Measurements from ENCODE around the gene TBC1D8B. TPM values are rescaled to one million over a fixed set of nuclear protein-coding genes. Genes with fewer than 3 reads are reported as not detected.

TBC1D8B gene
- total RNA-seq (2022; extraction: Qiagen RNA extraction): 0.99 to 1.8 TPM (median 1.5 TPM) in 5 replicates

DNA sequence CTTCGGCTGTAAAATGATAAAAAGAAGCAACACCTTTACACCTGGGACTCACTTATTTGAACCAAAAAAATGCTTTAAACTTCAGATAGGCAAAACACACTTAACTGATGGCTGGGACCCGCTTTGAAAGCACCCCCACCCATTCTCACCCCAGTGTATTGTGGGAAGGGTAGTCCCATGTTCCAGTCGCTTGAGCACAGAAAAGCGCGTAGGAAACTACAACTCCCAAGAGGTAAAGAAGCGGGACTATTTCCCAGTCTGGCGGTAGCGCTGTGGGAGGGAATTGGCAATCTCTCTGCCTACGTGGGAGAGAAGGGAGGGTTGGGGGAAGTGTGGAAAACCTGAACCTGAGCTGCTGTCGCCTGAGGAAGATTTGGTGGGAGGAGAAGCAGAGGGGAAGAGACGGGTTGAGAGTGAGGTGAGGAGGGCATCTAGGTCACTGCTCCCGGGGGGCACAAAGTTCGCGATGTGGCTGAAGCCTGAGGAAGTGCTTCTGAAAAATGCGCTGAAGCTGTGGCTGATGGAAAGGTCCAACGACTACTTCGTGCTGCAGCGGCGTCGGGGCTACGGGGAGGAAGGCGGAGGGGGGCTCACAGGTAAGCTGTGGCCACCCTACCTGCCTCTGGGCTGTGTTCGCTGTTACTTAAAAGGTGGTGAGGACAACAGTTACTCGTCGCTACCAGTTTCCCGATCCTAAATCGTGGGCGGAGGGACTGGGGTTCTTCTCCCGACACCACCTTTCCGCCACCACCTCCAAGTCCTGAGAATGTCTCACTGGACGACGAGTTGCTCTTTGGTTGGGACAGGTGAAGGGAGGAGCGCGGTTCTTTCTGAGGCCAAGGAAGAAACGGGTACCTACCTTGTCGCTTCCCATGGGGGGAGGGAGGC is at the start of gene TBC1D8B:
TBC1D8B (plus strand) TSS at position 286 of the 888 bp plus-strand sequence; CDS start at position 467, 181 bp downstream.

DNA sequence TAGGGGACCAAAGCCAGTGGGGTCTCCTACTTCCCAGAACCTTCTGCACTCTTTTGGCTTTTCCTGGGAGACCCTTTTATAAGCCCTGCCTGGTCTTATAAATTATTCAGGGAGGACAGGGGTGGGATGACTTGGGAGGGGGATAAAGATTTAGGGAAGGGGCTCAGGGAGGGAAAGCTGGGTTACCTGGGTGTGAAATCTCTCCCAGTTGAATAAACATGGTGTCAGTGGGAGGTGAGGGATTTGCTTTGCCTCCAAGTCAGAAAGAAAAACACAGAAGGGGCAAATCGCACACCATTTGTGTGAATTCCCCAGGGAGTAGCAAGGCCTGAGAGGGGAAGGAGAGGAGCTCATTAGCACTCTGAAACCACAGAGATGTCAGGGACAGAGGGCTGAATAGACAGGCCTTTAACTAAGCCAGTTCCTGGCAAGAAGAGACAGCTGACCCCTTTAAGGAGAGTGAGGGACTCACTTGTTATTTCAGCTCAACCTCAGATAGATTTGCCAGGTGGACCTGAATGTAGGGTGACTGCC is 100.9 kb downstream of the TBC1D8B start, which contains the start of gene RIPPLY1:
RIPPLY1 (minus strand) TSS at position 51 of the 534 bp plus-strand sequence. CDS start 54 bp downstream, outside the sequence.

GRCh38 chrX:106919932-106920452 is 117.5 kb downstream of the TBC1D8B start, which contains the start of gene CLDN2:
TSS of gene CLDN2 (plus strand) at chrX:106920402. CDS start at chrX:106928229, 7,827 bp downstream.

Other genes starting within 250 kb of the TBC1D8B start
- 0.05 to 0.17 TPM (median 0.12 TPM) in 4 of 5 replicates, not detected in the other for gene RADX, start 190.7 kb upstream of the TBC1D8B start, total RNA-seq (2022; extraction: Qiagen RNA extraction)
- gene RNF128, start 76.0 kb upstream of the TBC1D8B start, total RNA-seq (2022; extraction: Qiagen RNA extraction): 0.03 to 0.06 TPM (median 0.05 TPM) in 3 of 5 replicates, not detected in the others
- gene RIPPLY1, start 100.7 kb downstream of the TBC1D8B start, total RNA-seq (2022; extraction: Qiagen RNA extraction): 0.11 TPM in 2 of 5 replicates, not detected in the others
- gene CLDN2, start 117.7 kb downstream of the TBC1D8B start, total RNA-seq (2022; extraction: Qiagen RNA extraction): 5.8 to 8.3 TPM (median 7.8 TPM) in 5 replicates
- 28.4 to 37.6 TPM (median 33.5 TPM) in 5 replicates for gene MORC4, start 197.5 kb downstream of the TBC1D8B start, total RNA-seq (2022; extraction: Qiagen RNA extraction)